Activated B cell treated with CpG ODN at 0.5 μM for 24 hours (primary cell): ENCODE results near the gene AP4E1. TPM values are rescaled to one million over a fixed set of nuclear protein-coding genes. Genes with fewer than 3 reads are reported as not detected.

ENCODE experiments used
- ATAC-seq: fragments of 200-7000 bp; cut with Tn5 transposase; one replicate; pipeline ENCODE4 v1.10.0; 2021; ENCODE audit warnings: low read depth, mild to moderate bottlenecking, moderate library complexity
- CTCF ChIA-PET: fragments of 350-600 bp; sonication (Branson Sonifier 250); formaldehyde crosslinking; loops from one replicate; lab custom pipeline; 2021; ENCODE audit warnings: antibody characterized with exemption; lab: Charles Lee
- POLR2A ChIA-PET: fragments of 350-600 bp; sonication (Branson Sonifier 250); formaldehyde crosslinking; loops from one replicate; lab custom pipeline; 2021; ENCODE audit warnings: antibody characterized with exemption; lab: Charles Lee
- DNase-seq: peaks from one replicate; pipeline ENCODE4 v3.0.0; 2022
- H3K27ac Mint-ChIP-seq: one replicate; pipeline ENCODE4 v1.8.0; 2020; ENCODE audit warnings: mixed read lengths
- H3K27me3 Mint-ChIP-seq: one replicate; pipeline ENCODE4 v1.8.0; 2021; ENCODE audit warnings: mixed read lengths
- H3K36me3 Mint-ChIP-seq: one replicate; pipeline ENCODE4 v1.8.0; 2021; ENCODE audit warnings: low read depth, mixed read lengths
- H3K4me1 Mint-ChIP-seq: one replicate; pipeline ENCODE4 v1.8.0; 2021; ENCODE audit warnings: mixed read lengths
- H3K4me3 Mint-ChIP-seq: one replicate; pipeline ENCODE4 v1.8.0; 2020; ENCODE audit warnings: mild to moderate bottlenecking, mixed read lengths
- H3K9me3 Mint-ChIP-seq: one replicate; pipeline ENCODE4 v1.8.0; 2020; ENCODE audit warnings: mixed read lengths
- CTCF ChIP-seq: fragments of 200-600 bp; IDR thresholded peaks from one replicate; pipeline ENCODE4 v1.8.0; 2022; ENCODE audit warnings: antibody characterized with exemption, mild to moderate bottlenecking
- intact Hi-C: fragments of 100-400 bp; cut with micrococcal nuclease; formaldehyde crosslinking; loops from one replicate; pipeline ENCODE4 v1.15.1; 2024
- total RNA-seq: library from RNA; stranded (reverse); gene quantifications from 2 replicates; pipeline ENCODE4 v1.2.3, GENCODE V29; 2022

Gene AP4E1
- total RNA-seq, 1 donor from 2014 or later: 13.4 TPM

- POLR2A ChIA-PET: no interaction called here
These were observed 88.2 kb downstream of the AP4E1 start for GRCh38 chr15:50996641-50997040.

GRCh38 chr15:50997371-50998051 lies 89.0 kb downstream of the AP4E1 start:
- H3K27ac Mint-ChIP-seq: no peak overlapping the region
- H3K27me3 Mint-ChIP-seq: no peaks in the 10 kb centered on the region
- intact Hi-C loops: no loop called here
- H3K4me3 Mint-ChIP-seq: no peak overlapping the region
- no peak for TF ChIP-seq CTCF
- no peaks in the 10 kb centered on the region for H3K9me3 Mint-ChIP-seq
- DNase-seq (no peak), ATAC-seq (no peak)
- peaks cover 71% of the 10 kb centered on the region for H3K36me3 Mint-ChIP-seq
- ChIA-PET CTCF (no interaction called here), POLR2A (no interaction called here)
- no peaks in the 10 kb centered on the region for H3K4me1 Mint-ChIP-seq

More at GRCh38 chr15:50996641-50997040, 88.2 kb downstream of the AP4E1 start:
- H3K27ac Mint-ChIP-seq: no peak overlapping the region
- intact Hi-C loops: no loop called here
- peaks cover 67% of the 10 kb centered on the region for H3K36me3 Mint-ChIP-seq
- no peaks in the 10 kb centered on the region for H3K9me3 Mint-ChIP-seq
- H3K4me1 Mint-ChIP-seq: no peaks in the 10 kb centered on the region
- no peak overlapping the region for H3K4me3 Mint-ChIP-seq
- CTCF ChIA-PET: no interaction called here
- no peaks in the 10 kb centered on the region for H3K27me3 Mint-ChIP-seq
- ATAC-seq (no peak), DNase-seq (no peak)
- TF ChIP-seq CTCF: no peak

GRCh38 chr15:51004103-51004551 lies 95.6 kb downstream of the AP4E1 start:
- TF ChIP-seq CTCF: no peak
- H3K9me3 Mint-ChIP-seq: peaks cover 5% of the 10 kb centered on the region
- no peak overlapping the region for H3K27ac Mint-ChIP-seq
- no peaks in the 10 kb centered on the region for H3K4me1 Mint-ChIP-seq
- intact Hi-C loops: no loop called here
- peaks cover 51% of the 10 kb centered on the region for H3K36me3 Mint-ChIP-seq
- no peak overlapping the region for H3K4me3 Mint-ChIP-seq
- POLR2A ChIA-PET: no interaction called here
- H3K27me3 Mint-ChIP-seq: no peaks in the 10 kb centered on the region
- CTCF ChIA-PET: no interaction called here
- ATAC-seq (no peak), DNase-seq (no peak)

- TF ChIP-seq CTCF: no peak
- H3K27me3 Mint-ChIP-seq: no peaks in the 10 kb centered on the region
- ChIA-PET POLR2A (no interaction called here), CTCF (no interaction called here)
- no peak overlapping the region for H3K4me3 Mint-ChIP-seq
- peaks cover 13% of the 10 kb centered on the region for H3K9me3 Mint-ChIP-seq
- intact Hi-C loops: no loop called here
- no peak overlapping the region for H3K27ac Mint-ChIP-seq
- DNase-seq (no peak), ATAC-seq (no peak)
- no peaks in the 10 kb centered on the region for H3K4me1 Mint-ChIP-seq
- H3K36me3 Mint-ChIP-seq: peaks cover 47% of the 10 kb centered on the region
These were observed 98.0 kb downstream of the AP4E1 start for GRCh38 chr15:51006336-51006985.

- no peak for TF ChIP-seq CTCF
These were observed 98.7 kb downstream of the AP4E1 start for GRCh38 chr15:51007131-51007666.

More at GRCh38 chr15:51007131-51007666, 98.7 kb downstream of the AP4E1 start:
- ATAC-seq: no peak
- H3K27me3 Mint-ChIP-seq: no peaks in the 10 kb centered on the region
- peaks cover 13% of the 10 kb centered on the region for H3K9me3 Mint-ChIP-seq
- peaks cover 42% of the 10 kb centered on the region for H3K36me3 Mint-ChIP-seq
- CTCF ChIA-PET: no interaction called here
- H3K4me1 Mint-ChIP-seq: no peaks in the 10 kb centered on the region
- no peak overlapping the region for H3K4me3 Mint-ChIP-seq
- POLR2A ChIA-PET: no interaction called here
- H3K27ac Mint-ChIP-seq: no peak overlapping the region
- intact Hi-C loops: no loop called here
- no peak for DNase-seq
